A549 (cell line): Measurements from ENCODE around the gene ITGAV. TPM values are rescaled to one million over a fixed set of nuclear protein-coding genes. Genes with fewer than 3 reads are reported as not detected.

Source experiments
- ATAC-seq, 2 experiments: fragments of 200-7000 bp in 1 of 2; fragments of >200 bp in 1 of 2; cut with Nextera tagmentation in 1 of 2; cut with Tn5 transposase in 1 of 2; 3 replicates each; pipeline versions ENCODE4 v1.8.0 to v1.9.1; 2018 to 2020; ENCODE audit warnings: mild to moderate bottlenecking in 1 of 2, moderate library complexity in 1 of 2
- CTCF ChIA-PET: fragments of 300-600 bp; sonication (Branson Sonifier 250); formaldehyde crosslinking; extraction: SDS; loops from one replicate; lab custom pipeline; 2021; ENCODE audit warnings: antibody characterized with exemption, inconsistent platforms; lab: Yijun Ruan, JAX
- POLR2A ChIA-PET: fragments of 350-600 bp; formaldehyde crosslinking; extraction: SDS; loops from one replicate; lab custom pipeline; 2021; ENCODE audit warnings: antibody characterized with exemption, inconsistent platforms; lab: Yijun Ruan, JAX
- DNase-seq, 2 experiments: peaks; one replicate each; pipeline versions ENCODE4 v3.0.0 to v3.0.0-alpha.2; 2011 to 2016; ENCODE audit warnings: low read depth in 1 of 2, low spot score in 1 of 2
- FAIRE-seq: peaks from 2 replicates; lab custom pipeline; 2011; peaks lifted over from hg19 to GRCh38; lab: Jason Lieb, UNC
- H3K27ac ChIP-seq, 2 experiments: fragments of >200 bp; sonication (Bioruptor Twin); formaldehyde crosslinking; 3 replicates each; pipeline ENCODE4 v1.5.1; 2016 to 2017
- H3K4me1 ChIP-seq: fragments of >200 bp; sonication (Bioruptor Twin); formaldehyde crosslinking; 3 replicates; pipeline ENCODE4 v1.6.1; 2016
- H3K4me2 ChIP-seq: fragments of >200 bp; sonication (Bioruptor Twin); formaldehyde crosslinking; 3 replicates; pipeline ENCODE4 v1.6.1; 2016
- H3K4me3 ChIP-seq: fragments of >200 bp; sonication (Bioruptor Twin); formaldehyde crosslinking; 3 replicates; pipeline ENCODE4 v1.5.1; 2016
- H3K9me3 ChIP-seq: fragments of >200 bp; sonication (Bioruptor Twin); formaldehyde crosslinking; 3 replicates; pipeline ENCODE4 v1.6.1; 2016
- CBX8 ChIP-seq: fragments of 200-600 bp; sonication (generic); IDR thresholded peaks from 2 replicates; pipeline ENCODE4 v1.6.1; 2016
- CEBPB ChIP-seq, 2 experiments: fragments of >200 bp in 1 of 2; sonication (Bioruptor Twin) in 1 of 2; formaldehyde crosslinking in 1 of 2; IDR thresholded peaks; 2 replicates each; pipeline ENCODE4 v1.6.1; 2012 to 2016
- CHD4 ChIP-seq: fragments of 200-600 bp; sonication (generic); IDR thresholded peaks from 2 replicates; pipeline ENCODE4 v1.6.1; 2016; ENCODE audit warnings: antibody characterized with exemption, mild to moderate bottlenecking, borderline replicate concordance
- FOSB ChIP-seq: fragments of 250-450 bp; sonication (Bioruptor Pico); IDR thresholded peaks from 2 replicates; pipeline ENCODE4 v1.5.0; 2020; ENCODE audit warnings: mild to moderate bottlenecking, moderate library complexity
- FOSL2 ChIP-seq, 2 experiments: fragments of 450-650 bp in 1 of 2; fragments of >200 bp in 1 of 2; sonication (Bioruptor Twin) in 1 of 2; formaldehyde crosslinking; IDR thresholded peaks; 2 replicates each; pipeline versions ENCODE4 v1.5.0 to v1.6.1; 2016 to 2020; ENCODE audit warnings: mild to moderate bottlenecking in 1 of 2, moderate library complexity in 1 of 2
- FOXS1 ChIP-seq: fragments of 250-450 bp; sonication (Bioruptor Pico); IDR thresholded peaks from 2 replicates; pipeline ENCODE4 v1.5.0; 2020; ENCODE audit warnings: mild to moderate bottlenecking, moderate library complexity
- GATA3 ChIP-seq: IDR thresholded peaks from 2 replicates; pipeline ENCODE4 v1.6.1; 2012; ENCODE audit warnings: borderline replicate concordance
- HDAC2 ChIP-seq: fragments of 200-600 bp; sonication (generic); IDR thresholded peaks from 2 replicates; pipeline ENCODE4 v1.6.1; 2016
- HEYL ChIP-seq: fragments of 250-450 bp; sonication (Bioruptor Pico); IDR thresholded peaks from 2 replicates; pipeline ENCODE4 v1.8.0; 2021; ENCODE audit warnings: mild to moderate bottlenecking, moderate library complexity
- HOXB13 ChIP-seq: fragments of 250-450 bp; sonication (Bioruptor Pico); IDR thresholded peaks from 2 replicates; pipeline ENCODE4 v1.5.0; 2020; ENCODE audit warnings: low read depth, mild to moderate bottlenecking, moderate library complexity
- HOXB5 ChIP-seq: fragments of 250-450 bp; sonication (Bioruptor Pico); IDR thresholded peaks from 2 replicates; pipeline ENCODE4 v1.5.0; 2020; ENCODE audit warnings: mild to moderate bottlenecking, moderate library complexity
- MAFK ChIP-seq: fragments of 450-650 bp; IDR thresholded peaks from 2 replicates; pipeline ENCODE4 v1.6.1; 2014; ENCODE audit not compliant: partially characterized antibody
- MAZ ChIP-seq: fragments of 150-350 bp; IDR thresholded peaks from 2 replicates; pipeline ENCODE4 v1.6.1; 2014; ENCODE audit warnings: antibody characterized with exemption, low read depth, low read length, borderline replicate concordance
- MYC ChIP-seq: IDR thresholded peaks from 2 replicates; pipeline ENCODE4 v1.6.1; 2012; ENCODE audit warnings: mild to moderate bottlenecking, inconsistent platforms, low read length, improper control_type of control experiment, borderline replicate concordance
- NFE2L2 ChIP-seq: fragments of 150-350 bp; conservative IDR thresholded peaks from 2 replicates; pipeline ENCODE4 v1.6.1; 2014; ENCODE audit warnings: low read length
- NPAS2 ChIP-seq: fragments of 250-450 bp; sonication (Bioruptor Pico); IDR thresholded peaks from 2 replicates; pipeline ENCODE4 v1.8.0; 2022; ENCODE audit warnings: mild to moderate bottlenecking, moderate library complexity, borderline replicate concordance
- NR3C1 ChIP-seq: fragments of >200 bp; sonication (Bioruptor Twin); formaldehyde crosslinking; IDR thresholded peaks from 3 replicates; pipeline ENCODE4 v1.6.1; 2017
- RAD21 ChIP-seq, 2 experiments: fragments of >200 bp in 1 of 2; sonication (Bioruptor Twin) in 1 of 2; formaldehyde crosslinking in 1 of 2; IDR thresholded peaks in 1 of 2; conservative IDR thresholded peaks in 1 of 2; 2 replicates in 1 of 2; 3 replicates in 1 of 2; pipeline ENCODE4 v1.6.1; 2012 to 2018; ENCODE audit warnings: inconsistent platforms in 1 of 2
- RFX5 ChIP-seq: fragments of 450-650 bp; IDR thresholded peaks from 2 replicates; pipeline ENCODE4 v1.7.1; 2014; ENCODE audit warnings: antibody characterized with exemption, mild to moderate bottlenecking, moderate library complexity
- SMC3 ChIP-seq: fragments of >200 bp; sonication (Bioruptor Twin); formaldehyde crosslinking; IDR thresholded peaks from 3 replicates; pipeline ENCODE4 v1.6.1; 2018; ENCODE audit warnings: inconsistent platforms
- ZC3H11A ChIP-seq: fragments of 450-650 bp; IDR thresholded peaks from 2 replicates; pipeline ENCODE4 v1.6.1; 2014; ENCODE audit warnings: antibody characterized with exemption, mild to moderate bottlenecking
- ZNF302 ChIP-seq: fragments of 250-450 bp; sonication (Bioruptor Pico); IDR thresholded peaks from 2 replicates; pipeline ENCODE4 v1.9.0; 2021; ENCODE audit warnings: inconsistent platforms, mild to moderate bottlenecking, moderate library complexity
- WGBS: methylation state at CpG from one replicate; pipeline ENCODE4 v1.1.6; 2017; ENCODE audit errors: missing lambda C conversion rate; 5-methylcytosine and 5-hydroxymethylcytosine counted together
- polyA plus RNA-seq, 4 experiments: library from polyadenylated mRNA; depleted of rRNA in 3 of 4; stranded (reverse); fragments of >200 nt; fragmentation: RNase III in 1 of 4; extraction: RNeasy Plus Mini Kit Qiagen cat#74134 plus additional on column Dnase treatment in 1 of 4; gene quantifications; 2 replicates in 3 of 4; 3 replicates in 1 of 4; pipeline ENCODE4 v1.2.3, GENCODE V29; 2011 to 2017
- TF ChIP-seq, protein P1 (sequence below): fragments of >200 bp; sonication (Bioruptor Twin); formaldehyde crosslinking; IDR thresholded peaks from 3 replicates; pipeline ENCODE4 v1.5.1; 2016
- TF ChIP-seq, protein P2 (sequence below): fragments of 150-350 bp; IDR thresholded peaks from 2 replicates; pipeline ENCODE4 v1.6.1; 2014; ENCODE audit warnings: low read depth, mild to moderate bottlenecking, low read length
- TF ChIP-seq, protein P3 (sequence below): fragments of 200-600 bp; sonication (generic); IDR thresholded peaks from 2 replicates; pipeline ENCODE4 v1.6.1; 2016; ENCODE audit warnings: antibody characterized with exemption, mild to moderate bottlenecking, moderate library complexity

The ITGAV gene
- polyA plus RNA-seq, 2 of the 4 experiments (the other 2 are of a cell fraction), result 93.3 to 148 TPM

DNA sequence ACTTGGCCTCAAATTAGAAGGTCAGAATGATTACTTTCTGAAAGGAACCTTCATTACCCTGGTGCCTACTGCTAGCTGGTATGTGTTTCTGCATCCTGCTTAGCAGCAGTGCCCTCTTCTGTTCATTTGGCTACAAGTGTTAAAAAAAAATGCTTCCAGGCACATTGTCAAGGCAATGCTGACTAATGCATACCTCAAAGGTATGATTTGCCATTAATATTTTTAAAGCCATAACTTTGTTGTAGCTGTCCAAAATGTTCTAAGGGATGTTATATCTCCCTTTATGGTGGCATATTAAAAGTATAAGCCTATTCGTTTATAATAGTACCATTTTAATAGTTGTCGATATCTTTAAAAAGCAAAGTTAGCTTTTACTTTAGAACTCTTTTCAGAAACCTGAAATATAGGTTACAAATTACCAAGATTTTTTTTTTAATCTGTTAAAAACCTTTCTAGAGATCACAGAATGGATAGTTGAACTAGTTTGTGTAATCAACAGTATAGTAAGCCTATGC, 52.0 kb downstream of the ITGAV start:
- FAIRE-seq, result peak; percentile 96
- H3K4me1 ChIP-seq, result peaks cover 11% of the 10 kb centered on the region; the same call in 1 of the 3 replicates
- peak overlapping the region in 1 of 2 experiments; percentile 55; a peak in 1 of 6 replicates for H3K27ac ChIP-seq
- POLR2A ChIA-PET, result interaction anchor here (0.8 to 1.9 kb wide), 4 partner anchors 52 to 156 kb away, joined by 3 to 8 read pairs (median 4); partner anchors contain the start of genes ITGAV and ZC3H15
- no peak overlapping the region for H3K4me3 ChIP-seq
- CTCF ChIA-PET, result interaction anchor here (0.6 to 4.8 kb wide), 32 partner anchors 8 to 152 kb away, joined by 3 to 85 read pairs (median 4); partner anchors contain the start of gene ITGAV
- WGBS, result 51% methylated on average over 2 of the region's 2 CpGs
- ATAC-seq, result peak; percentile 92 to 93
- peak; percentile 80 for TF ChIP-seq MAFK
- TF ChIP-seq RAD21 (conservative IDR thresholded peaks at IDR 0.05 in 1 of 2, IDR thresholded peaks at IDR 0.05 in 1 of 2), result peak; percentile 95 to 96
- TF ChIP-seq FOSL2 (IDR thresholded peaks at IDR 0.05), result no peak
- TF ChIP-seq FOSL2 (CRISPR knock-in tag; IDR thresholded peaks at IDR 0.05), result 0 out of 2 replicates have a peak, but pooled peaks have one; percentile 17
- TF ChIP-seq MAZ, result no peak
- TF ChIP-seq, protein P1, sequence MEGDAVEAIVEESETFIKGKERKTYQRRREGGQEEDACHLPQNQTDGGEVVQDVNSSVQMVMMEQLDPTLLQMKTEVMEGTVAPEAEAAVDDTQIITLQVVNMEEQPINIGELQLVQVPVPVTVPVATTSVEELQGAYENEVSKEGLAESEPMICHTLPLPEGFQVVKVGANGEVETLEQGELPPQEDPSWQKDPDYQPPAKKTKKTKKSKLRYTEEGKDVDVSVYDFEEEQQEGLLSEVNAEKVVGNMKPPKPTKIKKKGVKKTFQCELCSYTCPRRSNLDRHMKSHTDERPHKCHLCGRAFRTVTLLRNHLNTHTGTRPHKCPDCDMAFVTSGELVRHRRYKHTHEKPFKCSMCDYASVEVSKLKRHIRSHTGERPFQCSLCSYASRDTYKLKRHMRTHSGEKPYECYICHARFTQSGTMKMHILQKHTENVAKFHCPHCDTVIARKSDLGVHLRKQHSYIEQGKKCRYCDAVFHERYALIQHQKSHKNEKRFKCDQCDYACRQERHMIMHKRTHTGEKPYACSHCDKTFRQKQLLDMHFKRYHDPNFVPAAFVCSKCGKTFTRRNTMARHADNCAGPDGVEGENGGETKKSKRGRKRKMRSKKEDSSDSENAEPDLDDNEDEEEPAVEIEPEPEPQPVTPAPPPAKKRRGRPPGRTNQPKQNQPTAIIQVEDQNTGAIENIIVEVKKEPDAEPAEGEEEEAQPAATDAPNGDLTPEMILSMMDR, result peak; percentile 93
- TF ChIP-seq SMC3, result peak; percentile 93
- TF ChIP-seq CBX8, result no peak
- TF ChIP-seq, all 56 proteins: peak for 5
- Histone ChIP-seq H3K4me2 (no peak overlapping the region), H3K9me3 (no peaks in the 10 kb centered on the region)
- DNase-seq, result peak; percentile 44 to 79

DNA sequence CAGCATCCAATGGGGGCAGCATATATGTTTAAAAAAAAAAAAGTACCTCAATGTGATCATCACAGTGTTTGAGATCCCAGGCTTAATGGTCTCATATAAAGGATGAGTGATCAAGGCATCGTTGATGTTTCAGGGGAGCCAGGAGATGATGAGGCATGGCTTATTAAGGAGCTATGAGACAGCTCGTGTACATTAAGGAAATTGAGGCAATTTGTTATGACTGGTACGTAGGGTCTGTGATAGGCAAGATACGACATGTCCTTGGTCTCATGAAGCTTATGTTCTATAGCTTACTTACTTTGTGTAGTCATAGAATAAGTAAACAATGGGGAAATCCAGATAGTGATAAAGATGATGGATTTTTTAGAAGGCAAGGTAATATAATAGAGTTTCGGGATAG, 54.9 kb downstream of the ITGAV start:
- Histone ChIP-seq H3K4me2 (no peak overlapping the region), H3K9me3 (no peaks in the 10 kb centered on the region), H3K27ac (no peak overlapping the region), H3K4me1 (peaks cover 9% of the 10 kb centered on the region; the same call in 2 of the 3 replicates), H3K4me3 (no peak overlapping the region)
- no peak for FAIRE-seq
- no peak for DNase-seq
- TF ChIP-seq HOXB13 (CRISPR knock-in tag), result no peak
- no peak for TF ChIP-seq HEYL (CRISPR knock-in tag)
- no peak for TF ChIP-seq HOXB5 (CRISPR knock-in tag)
- no peak for TF ChIP-seq FOXS1 (CRISPR knock-in tag)
- TF ChIP-seq, protein P2, sequence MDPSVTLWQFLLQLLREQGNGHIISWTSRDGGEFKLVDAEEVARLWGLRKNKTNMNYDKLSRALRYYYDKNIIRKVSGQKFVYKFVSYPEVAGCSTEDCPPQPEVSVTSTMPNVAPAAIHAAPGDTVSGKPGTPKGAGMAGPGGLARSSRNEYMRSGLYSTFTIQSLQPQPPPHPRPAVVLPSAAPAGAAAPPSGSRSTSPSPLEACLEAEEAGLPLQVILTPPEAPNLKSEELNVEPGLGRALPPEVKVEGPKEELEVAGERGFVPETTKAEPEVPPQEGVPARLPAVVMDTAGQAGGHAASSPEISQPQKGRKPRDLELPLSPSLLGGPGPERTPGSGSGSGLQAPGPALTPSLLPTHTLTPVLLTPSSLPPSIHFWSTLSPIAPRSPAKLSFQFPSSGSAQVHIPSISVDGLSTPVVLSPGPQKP, result no peak
- no peak for TF ChIP-seq ZC3H11A
- TF ChIP-seq NFE2L2, result no peak
- no peak for TF ChIP-seq NR3C1
- TF ChIP-seq MYC, result no peak
- no peak for TF ChIP-seq CEBPB (IDR thresholded peaks at IDR 0.05)
- TF ChIP-seq CHD4, result no peak
- no peak for ATAC-seq
- ChIA-PET CTCF (interaction anchor here (0.6 to 2.6 kb wide), 4 partner anchors 10 to 141 kb away, joined by 3 to 18 read pairs (median 3); no protein-coding TSS in a partner anchor), POLR2A (no interaction called here)
- 81% methylated on average over 5 of the region's 5 CpGs for WGBS

GRCh38 chr2:186645999-186646398, 56.1 kb downstream of the ITGAV start:
- CTCF ChIA-PET, result interaction anchor here (2.6 kb wide), 1 partner anchor 142 kb away, joined by 18 read pairs; no protein-coding TSS in a partner anchor
- no peaks in the 10 kb centered on the region for H3K9me3 ChIP-seq
- no peak for DNase-seq
- H3K4me3 ChIP-seq, result no peak overlapping the region
- peaks cover 7% of the 10 kb centered on the region; the same call in 2 of the 3 replicates for H3K4me1 ChIP-seq
- H3K4me2 ChIP-seq, result no peak overlapping the region
- no peak for ATAC-seq
- POLR2A ChIA-PET, result no interaction called here
- 87% methylated on average over 2 of the region's 2 CpGs for WGBS
- no peak overlapping the region for H3K27ac ChIP-seq
- no peak for FAIRE-seq
- TF ChIP-seq GATA3 (no peak), NPAS2 (no peak), SMC3 (no peak), RFX5 (no peak), FOSB (CRISPR knock-in tag) (no peak), CBX8 (no peak), HEYL (CRISPR knock-in tag) (no peak), NFE2L2 (no peak), ZC3H11A (no peak), ZNF302 (CRISPR knock-in tag) (no peak), MAZ (no peak), HDAC2 (no peak)
- TF ChIP-seq, protein P3, sequence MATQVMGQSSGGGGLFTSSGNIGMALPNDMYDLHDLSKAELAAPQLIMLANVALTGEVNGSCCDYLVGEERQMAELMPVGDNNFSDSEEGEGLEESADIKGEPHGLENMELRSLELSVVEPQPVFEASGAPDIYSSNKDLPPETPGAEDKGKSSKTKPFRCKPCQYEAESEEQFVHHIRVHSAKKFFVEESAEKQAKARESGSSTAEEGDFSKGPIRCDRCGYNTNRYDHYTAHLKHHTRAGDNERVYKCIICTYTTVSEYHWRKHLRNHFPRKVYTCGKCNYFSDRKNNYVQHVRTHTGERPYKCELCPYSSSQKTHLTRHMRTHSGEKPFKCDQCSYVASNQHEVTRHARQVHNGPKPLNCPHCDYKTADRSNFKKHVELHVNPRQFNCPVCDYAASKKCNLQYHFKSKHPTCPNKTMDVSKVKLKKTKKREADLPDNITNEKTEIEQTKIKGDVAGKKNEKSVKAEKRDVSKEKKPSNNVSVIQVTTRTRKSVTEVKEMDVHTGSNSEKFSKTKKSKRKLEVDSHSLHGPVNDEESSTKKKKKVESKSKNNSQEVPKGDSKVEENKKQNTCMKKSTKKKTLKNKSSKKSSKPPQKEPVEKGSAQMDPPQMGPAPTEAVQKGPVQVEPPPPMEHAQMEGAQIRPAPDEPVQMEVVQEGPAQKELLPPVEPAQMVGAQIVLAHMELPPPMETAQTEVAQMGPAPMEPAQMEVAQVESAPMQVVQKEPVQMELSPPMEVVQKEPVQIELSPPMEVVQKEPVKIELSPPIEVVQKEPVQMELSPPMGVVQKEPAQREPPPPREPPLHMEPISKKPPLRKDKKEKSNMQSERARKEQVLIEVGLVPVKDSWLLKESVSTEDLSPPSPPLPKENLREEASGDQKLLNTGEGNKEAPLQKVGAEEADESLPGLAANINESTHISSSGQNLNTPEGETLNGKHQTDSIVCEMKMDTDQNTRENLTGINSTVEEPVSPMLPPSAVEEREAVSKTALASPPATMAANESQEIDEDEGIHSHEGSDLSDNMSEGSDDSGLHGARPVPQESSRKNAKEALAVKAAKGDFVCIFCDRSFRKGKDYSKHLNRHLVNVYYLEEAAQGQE, result no peak
- TF ChIP-seq, protein P1, result no peak
